Right lobe of liver (tissue), 4 donors: ENCODE measurements around the gene FBXW11.
"Not testable (repeated sequence)": the region's sequence is repeated elsewhere in the genome, so short reads cannot be mapped to it uniquely, and the experiment has no call there.

Experiments used
- CTCF ChIP-seq, 4 donors: fragments of 200-600 bp in 3 of 4; fragments of 450-650 bp in 1 of 4; IDR thresholded peaks; one replicate each; pipeline versions ENCODE4 v1.5.1 to v1.8.0; 2016 to 2022; ENCODE audit warnings: antibody characterized with exemption in 4 of 4, mild to moderate bottlenecking in 2 of 4
- POLR2A ChIP-seq: fragments of 450-650 bp; IDR thresholded peaks from one replicate; pipeline ENCODE4 v1.6.1; 2017; ENCODE audit warnings: antibody characterized with exemption, mild to moderate bottlenecking
- donor health status: DM: no; HTN: no; CAD: no.
- donor health status: DM: no; HTN: no; CAD: no.
- donor health status: DM: no; HTN: yes; CAD: no.

DNA sequence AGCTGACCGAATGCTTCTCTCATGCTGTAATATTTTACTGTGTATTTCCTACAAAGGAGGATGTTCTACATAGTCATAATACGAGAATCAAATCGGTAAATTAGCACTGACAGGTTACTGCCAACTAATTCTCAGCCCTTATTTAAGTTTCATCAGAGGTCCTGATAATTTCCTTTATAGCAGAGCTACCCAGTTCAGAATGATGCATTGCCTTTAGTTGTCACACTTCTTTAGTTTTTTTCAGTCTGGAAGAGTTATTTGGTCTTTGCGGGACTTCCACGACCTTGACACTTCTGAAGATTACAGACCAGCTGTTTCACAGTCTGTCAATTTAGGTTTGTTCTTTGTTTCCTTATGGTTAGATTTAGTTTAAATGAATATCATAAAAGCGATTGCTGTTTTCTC is 64.3 kb downstream of the FBXW11 start:
- TF ChIP-seq CTCF (IDR thresholded peaks at IDR 0.05); POLR2A: not testable (repeated sequence)
